Brain microvascular endothelial cell (primary cell): ENCODE data around the gene MCFD2.

Source experiments
- DNase-seq: peaks from one replicate; pipeline ENCODE4 v3.0.0-alpha.2; 2020
- H3K27ac ChIP-seq: fragments of 250-450 bp; sonication (Bioruptor Pico); 2 replicates; pipeline ENCODE4 v1.5.1; 2020; ENCODE audit warnings: mild to moderate bottlenecking, moderate library complexity
- H3K27me3 ChIP-seq: fragments of 250-450 bp; sonication (Bioruptor Pico); replicated peaks from 2 replicates; pipeline ENCODE4 v1.5.1; 2020; ENCODE audit warnings: mild to moderate bottlenecking
- H3K36me3 ChIP-seq: fragments of 250-450 bp; sonication (Bioruptor Pico); replicated peaks from 2 replicates; pipeline ENCODE4 v1.5.1; 2020; ENCODE audit warnings: mild to moderate bottlenecking
- H3K4me3 ChIP-seq: 2 replicates; pipeline ENCODE4 v1.5.1; 2011; ENCODE audit warnings: low read depth, mild to moderate bottlenecking, control low read depth, low read length, moderate library complexity
- in situ Hi-C: cut with HindIII; loops from 2 replicates; pipeline ENCODE4 v1.10.0; 2017; ENCODE audit warnings: low sequenced_read_pairs, low pct_ligation_motif_present
- TF ChIP-seq, protein P1 (sequence below): IDR thresholded peaks from 2 replicates; pipeline ENCODE4 v1.5.1; 2011; ENCODE audit warnings: low read depth, mild to moderate bottlenecking, moderate library complexity, low read length, control low read depth, inconsistent platforms; ENCODE audit errors: missing control alignments

MCFD2 gene

GRCh38 chr2:46870051-46870839 lies 45.4 kb downstream of the MCFD2 start:
- DNase-seq = no peak
- no peak overlapping the region for H3K4me3 ChIP-seq
- in situ Hi-C loops = no loop called here
- TF ChIP-seq, protein P1, sequence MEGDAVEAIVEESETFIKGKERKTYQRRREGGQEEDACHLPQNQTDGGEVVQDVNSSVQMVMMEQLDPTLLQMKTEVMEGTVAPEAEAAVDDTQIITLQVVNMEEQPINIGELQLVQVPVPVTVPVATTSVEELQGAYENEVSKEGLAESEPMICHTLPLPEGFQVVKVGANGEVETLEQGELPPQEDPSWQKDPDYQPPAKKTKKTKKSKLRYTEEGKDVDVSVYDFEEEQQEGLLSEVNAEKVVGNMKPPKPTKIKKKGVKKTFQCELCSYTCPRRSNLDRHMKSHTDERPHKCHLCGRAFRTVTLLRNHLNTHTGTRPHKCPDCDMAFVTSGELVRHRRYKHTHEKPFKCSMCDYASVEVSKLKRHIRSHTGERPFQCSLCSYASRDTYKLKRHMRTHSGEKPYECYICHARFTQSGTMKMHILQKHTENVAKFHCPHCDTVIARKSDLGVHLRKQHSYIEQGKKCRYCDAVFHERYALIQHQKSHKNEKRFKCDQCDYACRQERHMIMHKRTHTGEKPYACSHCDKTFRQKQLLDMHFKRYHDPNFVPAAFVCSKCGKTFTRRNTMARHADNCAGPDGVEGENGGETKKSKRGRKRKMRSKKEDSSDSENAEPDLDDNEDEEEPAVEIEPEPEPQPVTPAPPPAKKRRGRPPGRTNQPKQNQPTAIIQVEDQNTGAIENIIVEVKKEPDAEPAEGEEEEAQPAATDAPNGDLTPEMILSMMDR = peak; percentile 7
- H3K27ac ChIP-seq = no peak overlapping the region
- no peaks in the 10 kb centered on the region for H3K27me3 ChIP-seq
- no peaks in the 10 kb centered on the region for H3K36me3 ChIP-seq

DNA sequence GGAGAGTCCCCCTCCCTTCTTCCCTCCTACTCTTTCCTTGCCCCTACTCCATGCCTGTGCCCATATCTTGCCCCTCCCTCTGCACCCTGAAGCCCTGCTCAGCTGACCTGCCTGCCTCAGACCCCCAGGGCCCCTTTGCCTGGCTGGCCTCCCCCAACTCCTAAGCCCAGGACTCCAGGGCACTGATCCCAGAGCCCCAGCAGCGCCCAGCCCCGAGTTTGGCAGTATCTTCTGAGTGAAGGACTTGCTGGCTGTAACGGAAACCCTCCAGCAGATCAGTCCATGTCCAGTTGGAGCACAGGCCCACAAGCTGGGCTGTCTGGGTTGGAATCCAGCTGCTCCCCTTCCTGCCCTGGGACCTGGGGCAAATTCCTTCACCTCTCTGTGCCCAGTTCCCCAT lies 46.0 kb downstream of the MCFD2 start:
- Histone ChIP-seq H3K4me3 (no peak overlapping the region), H3K27ac (no peak overlapping the region), H3K27me3 (no peaks in the 10 kb centered on the region), H3K36me3 (no peaks in the 10 kb centered on the region)
- in situ Hi-C loops = no loop called here
- TF ChIP-seq, protein P1 = no peak
- no peak for DNase-seq

DNA sequence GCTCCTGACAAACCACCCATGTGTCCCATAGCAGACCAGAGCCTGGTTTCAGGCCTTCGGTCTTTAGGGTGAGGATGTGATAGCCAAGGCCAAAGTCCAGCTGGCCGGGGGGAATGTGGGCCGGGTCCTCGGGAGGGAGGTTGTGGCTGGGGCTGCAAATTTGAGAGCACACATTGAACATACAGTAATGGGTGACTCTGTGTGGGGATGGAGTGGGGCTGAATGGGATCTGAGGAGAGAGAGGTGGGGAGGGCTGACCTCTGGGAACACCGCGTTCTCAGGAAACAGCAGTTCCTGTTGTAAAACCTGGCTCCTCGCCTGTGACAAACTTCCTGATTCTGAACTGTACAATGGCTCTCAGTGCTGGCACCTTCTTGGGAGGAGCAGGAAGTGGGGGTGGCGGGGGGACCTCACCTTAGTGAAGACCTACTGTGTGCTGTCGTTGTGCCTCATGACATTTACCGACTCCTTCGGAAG lies 48.8 kb downstream of the MCFD2 start:
- H3K36me3 ChIP-seq = no peaks in the 10 kb centered on the region
- in situ Hi-C loops = no loop called here
- H3K4me3 ChIP-seq = no peak overlapping the region
- DNase-seq = no peak
- TF ChIP-seq, protein P1 = no peak
- no peaks in the 10 kb centered on the region for H3K27me3 ChIP-seq
- no peak overlapping the region for H3K27ac ChIP-seq

- TF ChIP-seq, protein P1 = no peak
- Histone ChIP-seq H3K27me3 (no peaks in the 10 kb centered on the region), H3K36me3 (no peaks in the 10 kb centered on the region), H3K4me3 (no peak overlapping the region), H3K27ac (no peak overlapping the region)
- in situ Hi-C loops = no loop called here
- no peak for DNase-seq
These were observed 50.2 kb downstream of the MCFD2 start for GRCh38 chr2:46865181-46865970.

DNA sequence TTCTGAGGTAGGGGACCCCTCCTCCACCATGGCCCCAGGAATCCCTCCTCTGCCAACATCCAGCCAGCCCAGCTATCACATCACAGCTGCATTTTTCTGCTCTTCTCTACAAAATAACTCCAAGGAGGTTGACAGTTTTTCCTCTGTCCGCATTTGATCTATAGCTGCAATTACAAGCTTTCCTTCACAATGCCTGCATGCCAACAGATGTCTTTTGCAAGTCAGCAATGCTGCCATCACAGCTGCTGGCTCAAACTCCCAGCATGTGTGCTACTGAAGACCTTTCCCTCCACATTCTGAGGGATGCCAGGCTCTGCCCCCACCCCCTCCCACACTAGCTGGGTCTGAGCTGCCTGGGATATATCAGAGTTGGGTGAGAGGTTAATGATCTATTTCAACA lies 51.7 kb downstream of the MCFD2 start:
- H3K27ac ChIP-seq = no peak overlapping the region
- no peaks in the 10 kb centered on the region for H3K36me3 ChIP-seq
- in situ Hi-C loops = no loop called here
- TF ChIP-seq, protein P1 = no peak
- DNase-seq = no peak
- no peak overlapping the region for H3K4me3 ChIP-seq
- H3K27me3 ChIP-seq = no peaks in the 10 kb centered on the region
